HuH-7.5 (cell line): Measurements from ENCODE around the gene JAKMIP1.

ENCODE experiments used
- DNase-seq: peaks from one replicate; pipeline ENCODE4 v3.0.0; 2011; ENCODE audit warnings: low spot score

Gene JAKMIP1

GRCh38 chr4:6119507-6120020, 80.8 kb downstream of the JAKMIP1 start:
- no peak for DNase-seq

DNA sequence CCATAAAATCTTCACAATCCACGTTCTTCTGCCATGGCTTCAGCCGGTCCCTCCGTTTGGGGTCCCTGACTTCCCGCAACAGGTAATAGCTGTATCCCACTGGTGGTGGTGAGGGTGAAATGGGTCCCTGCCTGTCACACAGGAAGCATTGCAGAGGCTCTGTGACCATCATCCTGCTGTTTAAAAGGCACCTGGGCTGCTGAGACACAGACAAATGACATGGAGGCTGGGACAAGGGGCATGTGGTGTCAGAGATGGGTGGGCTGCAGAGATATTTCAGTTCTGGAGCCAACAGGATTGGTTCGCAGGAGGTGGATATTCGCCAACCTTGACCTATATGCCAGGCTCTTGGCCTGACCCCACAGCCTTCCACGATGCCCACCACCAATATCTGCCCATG, 82.1 kb downstream of the JAKMIP1 start:
- no peak for DNase-seq

- DNase-seq, result no peak
Measured at GRCh38 chr4:6116696-6117285, 83.6 kb downstream of the JAKMIP1 start.

- no peak for DNase-seq
Measured at GRCh38 chr4:6115746-6116586, 84.4 kb downstream of the JAKMIP1 start.

DNA sequence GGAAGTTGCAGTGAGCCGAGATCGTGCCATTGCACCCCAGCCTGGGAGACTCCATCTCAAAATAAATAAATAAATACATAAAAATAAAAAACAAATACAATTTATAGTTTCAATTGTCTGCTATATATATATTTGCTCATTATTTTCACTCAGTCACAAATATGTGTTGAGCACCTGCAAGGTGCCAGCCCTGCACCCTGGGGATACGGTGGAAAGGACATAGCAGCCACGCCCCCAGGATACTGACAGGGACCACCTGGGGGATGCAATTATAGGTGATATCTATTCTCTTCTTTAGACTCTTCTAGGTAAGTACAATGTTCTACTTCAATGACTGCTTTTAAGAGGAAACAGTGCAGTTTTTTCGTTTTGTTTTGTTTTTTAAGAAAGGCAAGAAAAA, 85.0 kb downstream of the JAKMIP1 start:
- no peak for DNase-seq

GRCh38 chr4:6114601-6115000, 85.7 kb downstream of the JAKMIP1 start:
- DNase-seq, result no peak

- no peak for DNase-seq
Measured at GRCh38 chr4:6114181-6114580, 86.2 kb downstream of the JAKMIP1 start.

GRCh38 chr4:6113641-6114040, 86.7 kb downstream of the JAKMIP1 start:
- no peak for DNase-seq

DNA sequence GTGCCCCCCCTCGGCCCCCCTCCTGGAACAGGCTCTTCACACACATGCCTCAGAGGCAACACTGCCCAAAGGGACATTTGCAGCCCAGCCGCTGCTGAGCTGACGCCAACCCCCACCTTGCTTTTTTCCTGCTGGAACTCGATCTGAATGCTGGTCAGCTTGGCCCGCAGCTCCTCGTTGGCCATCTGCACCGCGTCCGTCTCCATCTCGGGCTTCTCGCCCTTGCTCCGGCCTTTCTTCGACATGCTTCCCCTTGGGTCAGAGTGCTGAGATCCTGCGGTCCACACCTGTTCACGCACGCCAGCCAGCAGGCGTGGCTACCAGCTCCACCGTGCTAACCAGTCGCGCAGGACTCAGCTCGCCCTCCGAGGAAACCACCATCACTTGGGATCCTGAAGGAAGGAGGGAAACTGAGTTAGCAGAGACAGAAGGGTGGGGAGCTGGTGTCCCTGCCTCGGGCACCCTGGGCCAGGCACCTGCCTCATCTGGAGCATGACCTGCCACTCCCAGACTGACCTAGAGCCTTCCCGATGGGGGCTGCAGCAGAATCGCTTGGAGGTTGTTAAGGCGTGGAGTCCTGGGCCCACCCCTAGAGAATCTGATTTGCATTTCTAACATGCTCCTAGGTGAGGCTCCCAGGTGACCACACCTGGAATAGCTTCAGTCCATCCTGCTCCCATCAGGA, 87.6 kb downstream of the JAKMIP1 start:
- no peak for DNase-seq

GRCh38 chr4:6111354-6111960, 88.9 kb downstream of the JAKMIP1 start:
- DNase-seq, result no peak

GRCh38 chr4:6110681-6111353, 89.5 kb downstream of the JAKMIP1 start:
- DNase-seq, result no peak

GRCh38 chr4:6109842-6110560, 90.3 kb downstream of the JAKMIP1 start:
- peak; percentile 45 for DNase-seq

DNA sequence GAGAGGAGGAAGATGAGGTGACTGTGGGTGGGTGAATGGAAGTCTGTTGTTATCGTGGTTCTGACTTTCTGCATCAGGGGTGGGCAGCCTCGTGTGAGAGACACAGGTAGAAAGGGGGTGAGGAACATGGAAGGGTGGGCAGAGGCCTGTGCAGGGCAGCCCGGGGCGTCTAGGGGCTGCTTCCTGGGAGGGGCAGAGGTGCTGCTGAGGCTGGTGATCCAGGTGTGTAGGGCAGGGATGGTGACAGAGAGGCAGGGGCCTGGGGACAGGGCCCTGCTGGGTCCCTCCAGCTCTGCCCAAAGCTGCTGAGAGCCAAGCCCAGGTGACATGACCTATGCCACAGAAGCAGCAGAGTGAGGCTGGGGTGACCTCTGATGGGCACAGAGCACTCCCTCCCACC, 92.5 kb downstream of the JAKMIP1 start:
- no peak for DNase-seq

DNA sequence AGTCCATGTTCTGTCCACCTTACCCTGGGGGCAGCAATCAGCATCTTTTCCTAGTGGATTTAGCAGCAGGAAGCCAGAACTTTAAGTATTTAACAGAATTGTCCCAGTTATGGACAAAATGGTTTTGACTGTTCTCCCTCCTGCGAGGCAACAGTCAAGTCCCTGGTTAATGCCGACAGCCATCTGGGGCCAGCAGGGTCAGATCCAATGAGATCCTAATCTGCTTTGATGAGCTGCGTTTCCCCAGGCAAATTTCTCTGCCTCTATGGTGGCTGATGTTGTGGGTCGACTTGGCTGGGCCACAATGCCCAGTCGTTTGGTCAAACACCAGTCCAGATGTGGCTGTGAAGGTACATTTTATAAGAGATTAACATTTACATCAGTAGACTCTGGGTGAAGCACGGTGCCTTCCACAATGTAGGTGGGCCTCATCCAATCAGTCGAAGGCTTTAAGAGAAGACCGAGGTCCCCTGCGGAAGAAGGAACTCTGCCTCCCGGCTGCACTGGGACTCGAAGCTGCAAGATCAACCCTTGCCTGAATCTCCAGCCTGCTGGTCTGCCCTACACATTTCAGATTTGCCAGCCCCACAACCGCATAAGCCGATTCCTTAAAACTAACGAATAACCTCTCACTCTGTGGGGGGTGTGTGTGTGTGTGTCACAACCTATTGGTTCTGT, 93.1 kb downstream of the JAKMIP1 start:
- no peak for DNase-seq

- no peak for DNase-seq
Measured at GRCh38 chr4:6106156-6106555, 94.2 kb downstream of the JAKMIP1 start.

GRCh38 chr4:6105311-6105911, 94.9 kb downstream of the JAKMIP1 start:
- no peak for DNase-seq

- DNase-seq, result no peak
Measured at GRCh38 chr4:6104541-6105130, 95.7 kb downstream of the JAKMIP1 start.

GRCh38 chr4:6097581-6097980, 102.8 kb downstream of the JAKMIP1 start:
- no peak for DNase-seq

- DNase-seq, result no peak
Measured at GRCh38 chr4:6095897-6096296, 104.5 kb downstream of the JAKMIP1 start.
